ACC112 (cell line): ENCODE measurements around the gene FGF11.
"Not testable (repeated sequence)": the region's sequence is repeated elsewhere in the genome, so short reads cannot be mapped to it uniquely, and the experiment has no call there.

Source experiments
- H2AFZ ChIP-seq: fragments of 200-600 bp; sonication (generic); one replicate; pipeline ENCODE4 v1.6.0; 2017; ENCODE audit warnings: antibody characterized with exemption, low read length; ENCODE audit not compliant: unreplicated experiment
- H3K27ac ChIP-seq: fragments of 200-600 bp; sonication (generic); 2 replicates; pipeline ENCODE4 v1.5.1; 2014; ENCODE audit warnings: low read depth, mild to moderate bottlenecking, antibody characterized with exemption, low read length, moderate library complexity
- H3K27me3 ChIP-seq: fragments of 200-600 bp; sonication (generic); 2 replicates; pipeline ENCODE4 v1.6.1; 2014; ENCODE audit warnings: mild to moderate bottlenecking, antibody characterized with exemption, low read length, moderate library complexity, mixed read lengths; ENCODE audit not compliant: insufficient read depth
- H3K36me3 ChIP-seq: fragments of 200-600 bp; sonication (generic); 2 replicates; pipeline ENCODE4 v1.6.1; 2016; ENCODE audit warnings: mild to moderate bottlenecking, antibody characterized with exemption, low read length, moderate library complexity, mixed read lengths; ENCODE audit not compliant: insufficient read depth
- H3K4me1 ChIP-seq: fragments of 200-600 bp; sonication (generic); one replicate; pipeline ENCODE4 v1.6.1; 2016; ENCODE audit warnings: low read length, mixed read lengths; ENCODE audit not compliant: insufficient read depth, unreplicated experiment, control insufficient read depth
- H3K4me3 ChIP-seq: fragments of 200-600 bp; sonication (generic); 2 replicates; pipeline ENCODE4 v1.5.1; 2014; ENCODE audit warnings: mild to moderate bottlenecking, low read depth, low read length
- H3K79me2 ChIP-seq: fragments of 200-600 bp; sonication (generic); one replicate; pipeline ENCODE4 v1.6.0; 2016; ENCODE audit warnings: low read length; ENCODE audit not compliant: control insufficient read depth, unreplicated experiment, insufficient read depth

The FGF11 gene

DNA sequence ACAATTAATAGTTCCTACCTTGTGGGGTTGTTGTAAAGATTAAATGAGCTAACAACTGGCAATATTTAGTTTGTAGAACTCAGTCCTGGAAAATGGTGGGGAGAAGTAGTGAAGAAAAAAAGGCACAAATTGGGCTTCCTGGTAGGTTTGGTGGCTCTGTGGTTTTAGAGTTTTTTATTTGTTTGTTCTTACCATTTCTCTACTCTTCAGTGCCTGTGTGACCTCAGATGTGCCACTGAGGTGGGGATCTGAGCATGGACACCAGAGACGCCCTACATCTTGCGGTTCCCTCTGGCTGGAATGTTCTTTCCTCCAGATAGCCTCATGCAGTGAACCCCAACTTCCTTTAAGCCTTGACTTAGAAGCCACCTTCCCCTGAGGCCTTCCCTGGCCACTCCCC, 32.4 kb downstream of the FGF11 start:
- Histone ChIP-seq H2AFZ (no peak overlapping the region), H3K36me3 (no peaks in the 10 kb centered on the region; the same call in 1 of the 2 replicates), H3K79me2 (peaks cover 50% of the 10 kb centered on the region), H3K4me3 (no peak overlapping the region), H3K4me1 (peaks cover 18% of the 10 kb centered on the region), H3K27me3 (no peaks in the 10 kb centered on the region), H3K27ac (no peak overlapping the region)

GRCh38 chr17:7474767-7475166, 35.5 kb downstream of the FGF11 start:
- Histone ChIP-seq H3K79me2 (peaks cover 67% of the 10 kb centered on the region), H3K4me1 (peaks cover 29% of the 10 kb centered on the region)
- not testable (repeated sequence) for H2AFZ ChIP-seq, H3K27ac ChIP-seq, H3K4me3 ChIP-seq, H3K36me3 ChIP-seq, H3K27me3 ChIP-seq

- peaks cover 34% of the 10 kb centered on the region for H3K4me1 ChIP-seq
- H2AFZ ChIP-seq: no peak overlapping the region
- H3K36me3 ChIP-seq: no peaks in the 10 kb centered on the region
- H3K79me2 ChIP-seq: peaks cover 68% of the 10 kb centered on the region
- H3K27me3 ChIP-seq: no peaks in the 10 kb centered on the region
- H3K27ac ChIP-seq: peak overlapping the region; percentile 52
- H3K4me3 ChIP-seq: no peak overlapping the region
These were observed 36.6 kb downstream of the FGF11 start for GRCh38 chr17:7475764-7476422.

GRCh38 chr17:7476494-7476893, 37.2 kb downstream of the FGF11 start:
- Histone ChIP-seq H3K79me2 (peaks cover 66% of the 10 kb centered on the region), H3K4me1 (peaks cover 34% of the 10 kb centered on the region), H3K4me3 (no peak overlapping the region), H3K36me3 (no peaks in the 10 kb centered on the region), H3K27me3 (no peaks in the 10 kb centered on the region), H3K27ac (peak overlapping the region; percentile 52), H2AFZ (no peak overlapping the region)

DNA sequence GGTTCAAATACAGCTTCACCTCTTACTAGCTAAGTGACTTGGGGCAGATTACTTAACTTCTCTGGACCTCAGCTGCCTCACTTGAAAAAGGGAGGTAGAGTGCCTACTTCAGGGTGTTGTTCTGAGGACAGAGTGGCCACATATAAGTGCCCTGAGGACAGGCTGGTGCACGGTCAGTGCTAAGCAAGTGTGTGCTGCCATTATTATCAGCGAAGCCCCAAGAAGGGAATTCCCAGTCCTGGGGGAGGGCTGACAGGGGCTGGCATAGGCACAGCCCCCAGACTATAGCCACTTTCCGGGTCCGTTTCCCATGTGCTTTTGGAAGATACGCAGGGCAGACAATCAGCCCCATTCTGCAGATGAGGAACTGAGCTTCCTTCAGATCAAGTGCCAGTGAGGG, 37.6 kb downstream of the FGF11 start:
- Histone ChIP-seq H3K27me3 (no peaks in the 10 kb centered on the region), H3K27ac (peak overlapping the region; percentile 79), H3K4me3 (peak overlapping the region; percentile 81), H3K4me1 (peaks cover 34% of the 10 kb centered on the region), H2AFZ (no peak overlapping the region), H3K79me2 (peaks cover 62% of the 10 kb centered on the region), H3K36me3 (no peaks in the 10 kb centered on the region)

- H3K27me3 ChIP-seq: no peaks in the 10 kb centered on the region
- no peaks in the 10 kb centered on the region for H3K36me3 ChIP-seq
- H2AFZ ChIP-seq: no peak overlapping the region
- H3K4me1 ChIP-seq: peaks cover 34% of the 10 kb centered on the region
- H3K4me3 ChIP-seq: peak overlapping the region; percentile 81
- H3K27ac ChIP-seq: peak overlapping the region; percentile 79
- peaks cover 61% of the 10 kb centered on the region for H3K79me2 ChIP-seq
These were observed 38.3 kb downstream of the FGF11 start for GRCh38 chr17:7477392-7478275.

GRCh38 chr17:7478276-7479212, 39.2 kb downstream of the FGF11 start:
- peak overlapping the region; percentile 84 for H2AFZ ChIP-seq
- H3K79me2 ChIP-seq: peaks cover 58% of the 10 kb centered on the region
- peak overlapping the region; percentile 79 for H3K27ac ChIP-seq

DNA sequence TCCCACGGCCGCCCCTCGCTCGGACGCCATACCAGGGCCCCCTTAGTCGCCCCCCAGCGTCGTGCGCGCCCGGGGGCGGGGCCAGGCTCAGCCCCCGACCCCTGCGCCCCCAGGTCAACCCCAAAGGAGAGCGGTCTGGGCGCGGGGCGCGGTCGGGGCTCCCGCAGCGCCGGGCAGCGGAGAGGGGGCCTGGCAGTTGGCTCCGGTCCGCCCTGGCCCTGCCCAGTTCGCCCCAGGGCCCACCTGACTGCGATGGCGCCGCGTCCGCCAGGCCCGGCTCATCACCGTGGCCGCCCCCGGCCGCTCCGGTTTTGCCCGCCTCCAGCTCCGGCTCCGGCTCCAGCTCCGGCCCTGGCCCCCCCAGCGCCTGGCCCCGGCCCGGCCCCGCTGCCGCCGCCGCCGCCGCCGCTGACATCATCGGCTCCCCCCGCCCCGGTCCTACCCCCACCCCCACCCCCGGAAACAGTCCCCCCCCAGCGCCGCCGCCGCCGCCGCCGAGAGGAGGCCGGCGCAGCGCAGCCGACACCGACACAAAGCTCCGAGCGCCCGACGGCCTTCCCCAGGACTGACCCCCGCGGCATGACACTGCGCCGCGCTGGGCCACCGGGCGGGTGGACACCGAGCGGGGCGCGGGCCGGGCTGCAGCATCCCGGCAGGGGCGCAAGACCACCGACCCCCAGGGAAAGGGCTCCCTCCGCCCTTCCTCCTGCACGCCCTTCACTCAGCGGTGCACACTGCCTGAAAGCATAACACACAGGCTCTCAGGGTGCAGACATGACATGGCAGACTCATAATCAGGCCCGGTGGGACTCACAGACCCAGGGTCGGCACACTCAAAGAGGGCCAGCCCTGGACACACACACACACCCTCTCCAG, 40.1 kb downstream of the FGF11 start, which contains the start of gene ZBTB4:
TSS of gene ZBTB4 (minus strand) at position 419 of the 876 bp plus-strand sequence. CDS start 12,830 bp downstream, outside the sequence.
- Histone ChIP-seq H3K4me3 (peak within 1 kb of the TSS; percentile 81), H3K4me1 (peaks cover 39% of the 10 kb centered on the region), H3K27me3 (no peaks in the 10 kb centered on the region), H2AFZ (peak within 1 kb of the TSS; percentile 84), H3K27ac (peak within 1 kb of the TSS; percentile 79), H3K79me2 (peaks cover 51% of the 10 kb centered on the region), H3K36me3 (no peaks in the 10 kb centered on the region)

More at GRCh38 chr17:7478276-7479212, 39.2 kb downstream of the FGF11 start:
- H3K4me3 ChIP-seq: peak overlapping the region; percentile 81
- no peaks in the 10 kb centered on the region for H3K27me3 ChIP-seq
- H3K36me3 ChIP-seq: no peaks in the 10 kb centered on the region
- peaks cover 39% of the 10 kb centered on the region for H3K4me1 ChIP-seq

DNA sequence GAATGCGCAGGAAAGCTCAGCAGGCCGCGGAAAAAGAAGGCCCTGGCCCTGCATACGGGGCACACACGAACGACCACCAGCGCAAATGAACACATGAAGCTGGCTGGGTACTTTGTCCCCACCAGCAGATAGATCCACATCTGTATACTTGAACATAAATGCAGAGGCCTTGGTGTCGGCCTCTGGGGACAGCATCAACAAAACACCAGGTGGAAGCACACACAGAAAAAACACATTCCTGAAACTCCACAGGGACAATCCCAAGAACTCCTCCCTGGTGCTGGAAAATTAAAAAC, 40.7 kb downstream of the FGF11 start:
- peaks cover 51% of the 10 kb centered on the region for H3K79me2 ChIP-seq

More for the DNA sequence above, 40.7 kb downstream of the FGF11 start:
- H3K27ac ChIP-seq: peak overlapping the region; percentile 22; the same call in 1 of the 2 replicates
- H2AFZ ChIP-seq: peak overlapping the region; percentile 70
- no peaks in the 10 kb centered on the region for H3K27me3 ChIP-seq
- H3K4me3 ChIP-seq: peak overlapping the region; percentile 81
- peaks cover 39% of the 10 kb centered on the region for H3K4me1 ChIP-seq
- H3K36me3 ChIP-seq: no peaks in the 10 kb centered on the region
